Ascending aorta (tissue), 2 donors: ENCODE results near the gene CPLANE2. TPM values are rescaled to one million over a fixed set of nuclear protein-coding genes. Genes with fewer than 3 reads are reported as not detected.

Experiments
- DNase-seq, 2 donors: peaks; one replicate each; pipeline ENCODE4 v3.0.0-alpha.2; 2019; ENCODE audit warnings: low spot score in 2 of 2
- H3K27ac ChIP-seq, 2 donors: fragments of 200-600 bp; sonication (generic); one replicate each; pipeline ENCODE4 v1.5.1; 2016 to 2017; ENCODE audit warnings: mild to moderate bottlenecking in 1 of 2
- H3K27me3 ChIP-seq: fragments of 200-600 bp; sonication (generic); one replicate; pipeline ENCODE4 v1.5.1; 2017
- H3K36me3 ChIP-seq, 2 donors: fragments of 200-600 bp; sonication (generic); one replicate each; pipeline ENCODE4 v1.5.1; 2016
- H3K4me1 ChIP-seq, 2 donors: fragments of 200-600 bp; sonication (generic); one replicate each; pipeline ENCODE4 v1.5.1; 2016 to 2017; ENCODE audit warnings: mild to moderate bottlenecking in 1 of 2
- H3K4me3 ChIP-seq, 2 donors: fragments of 200-600 bp; sonication (generic); one replicate each; pipeline ENCODE4 v1.5.1; 2016 to 2017; ENCODE audit warnings: mild to moderate bottlenecking in 1 of 2
- H3K9me3 ChIP-seq, 2 donors: fragments of 200-600 bp; sonication (generic); one replicate each; pipeline ENCODE4 v1.5.1; 2016
- CTCF ChIP-seq, 3 experiments: fragments of 200-600 bp in 2 of 3; fragments of 450-650 bp in 1 of 3; sonication (generic) in 2 of 3; IDR thresholded peaks; one replicate each; pipeline ENCODE4 v1.5.1; 2016 to 2019; ENCODE audit warnings: antibody characterized with exemption in 3 of 3, mild to moderate bottlenecking in 1 of 3, moderate library complexity in 1 of 3
- intact Hi-C: fragments of 100-400 bp; cut with DNase I; formaldehyde crosslinking; loops from one replicate; pipeline ENCODE4 v1.15.1; 2023
- total RNA-seq: library from RNA; depleted of rRNA; stranded (reverse); fragments of >200 nt; gene quantifications from one replicate; pipeline ENCODE4 v1.1.0, GENCODE V29; 2016

The CPLANE2 gene
- total RNA-seq, 1 donor from 2014 or later: not detected

- intact Hi-C loops: no loop called here
- Histone ChIP-seq H3K4me1 (peaks cover 0 to 3% of the 10 kb centered on the region in 2 donors), H3K4me3 (no peak overlapping the region), H3K9me3 (no peaks in the 10 kb centered on the region), H3K27ac (no peak overlapping the region), H3K36me3 (no peaks in the 10 kb centered on the region), H3K27me3 (no peaks in the 10 kb centered on the region)
- no peak for DNase-seq
- TF ChIP-seq CTCF (IDR thresholded peaks at IDR 0.05): no peak
Observed at GRCh38 chr1:16213013-16213412, 24.0 kb downstream of the CPLANE2 start.

GRCh38 chr1:16212251-16212961 is 24.6 kb downstream of the CPLANE2 start, which contains the start of gene ARHGEF19:
ARHGEF19 (minus strand) TSS chr1:16212652; CDS start chr1:16209054, 3,598 bp downstream.
- DNase-seq: no peak
- intact Hi-C loops: no loop called here
- H3K4me3 ChIP-seq: no peak within 1 kb of the TSS
- peaks cover 1 to 8% of the 10 kb centered on the region in 2 donors for H3K4me1 ChIP-seq
- no peaks in the 10 kb centered on the region for H3K9me3 ChIP-seq
- TF ChIP-seq CTCF (IDR thresholded peaks at IDR 0.05): no peak
- no peaks in the 10 kb centered on the region for H3K36me3 ChIP-seq
- H3K27ac ChIP-seq: no peak within 1 kb of the TSS
- H3K27me3 ChIP-seq: no peaks in the 10 kb centered on the region

- no peak overlapping the region for H3K4me3 ChIP-seq
- no peak for DNase-seq
Observed at GRCh38 chr1:16211824-16212223, 25.2 kb downstream of the CPLANE2 start.

GRCh38 chr1:16210581-16210980 is 26.4 kb downstream of the CPLANE2 start:
- no peaks in the 10 kb centered on the region for H3K9me3 ChIP-seq
- no peak overlapping the region for H3K4me3 ChIP-seq
- no peak for TF ChIP-seq CTCF (IDR thresholded peaks at IDR 0.05)

More at GRCh38 chr1:16211824-16212223, 25.2 kb downstream of the CPLANE2 start:
- no peaks in the 10 kb centered on the region for H3K36me3 ChIP-seq
- peaks cover 6 to 11% of the 10 kb centered on the region in 2 donors for H3K4me1 ChIP-seq
- TF ChIP-seq CTCF (IDR thresholded peaks at IDR 0.05): no peak
- H3K27me3 ChIP-seq: no peaks in the 10 kb centered on the region
- no peak overlapping the region for H3K27ac ChIP-seq
- H3K9me3 ChIP-seq: no peaks in the 10 kb centered on the region
- intact Hi-C loops: no loop called here

GRCh38 chr1:16209847-16210407 is 27.1 kb downstream of the CPLANE2 start:
- no peaks in the 10 kb centered on the region for H3K36me3 ChIP-seq
- intact Hi-C loops: no loop called here

More at GRCh38 chr1:16210581-16210980, 26.4 kb downstream of the CPLANE2 start:
- Histone ChIP-seq H3K4me1 (peaks cover 12 to 16% of the 10 kb centered on the region in 2 donors), H3K27ac (no peak overlapping the region), H3K36me3 (no peaks in the 10 kb centered on the region), H3K27me3 (no peaks in the 10 kb centered on the region)
- no peak for DNase-seq
- intact Hi-C loops: no loop called here

More at GRCh38 chr1:16209847-16210407, 27.1 kb downstream of the CPLANE2 start:
- H3K4me1 ChIP-seq: peaks cover 12 to 16% of the 10 kb centered on the region in 2 donors
- no peaks in the 10 kb centered on the region for H3K27me3 ChIP-seq
- no peak for DNase-seq
- H3K9me3 ChIP-seq: no peaks in the 10 kb centered on the region
- no peak overlapping the region for H3K4me3 ChIP-seq
- no peak for TF ChIP-seq CTCF (IDR thresholded peaks at IDR 0.05)
- H3K27ac ChIP-seq: no peak overlapping the region
